Measurements from ENCODE around the gene SEC61A2.

SEC61A2 gene

GRCh38 chr10:12196531-12197211 is 67.2 kb downstream of the SEC61A2 start:
- no peak for DNase-seq (ENCODE audit: low read depth, low spot score)

DNA sequence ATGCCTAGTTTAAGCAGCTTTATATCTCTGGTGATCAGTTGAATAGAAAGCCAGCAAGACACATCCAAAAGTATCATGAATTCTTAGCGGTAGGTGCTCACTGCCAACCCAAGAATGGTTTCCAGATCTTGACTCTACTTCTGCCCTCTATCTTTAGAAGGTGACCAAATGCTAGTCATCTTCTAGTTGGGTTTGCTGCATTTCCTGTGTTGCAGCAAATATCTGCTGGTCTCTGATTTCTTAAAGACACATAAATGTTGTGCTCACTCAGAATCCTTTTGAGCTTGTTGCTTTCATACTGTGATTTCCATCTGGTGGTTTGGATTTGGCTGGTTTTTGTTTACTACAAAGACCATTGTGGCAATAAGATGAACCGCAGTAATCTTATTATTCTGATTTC is 68.7 kb downstream of the SEC61A2 start:
- DNase-seq (ENCODE audit: low read depth, low spot score) = no peak

DNA sequence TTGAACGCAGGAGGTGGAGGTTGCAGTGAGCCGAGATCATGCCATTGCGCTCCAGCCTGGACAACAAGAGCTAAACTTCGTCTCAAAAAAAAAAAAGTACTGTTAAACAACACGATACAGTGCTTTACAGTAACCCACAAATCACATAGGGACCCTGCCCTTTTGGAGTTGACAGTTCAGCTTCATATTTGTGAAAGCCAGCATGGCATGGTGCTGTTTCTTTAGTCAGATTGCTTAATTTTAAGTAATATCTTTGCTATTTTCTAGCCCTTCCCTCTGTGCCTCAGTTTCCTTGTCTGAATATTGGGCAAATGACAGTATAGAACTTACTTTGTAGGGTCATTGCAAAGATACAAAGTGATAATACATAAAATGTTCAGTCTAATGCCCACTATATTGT is 71.4 kb downstream of the SEC61A2 start:
- no peak for DNase-seq (ENCODE audit: low read depth, low spot score)

DNA sequence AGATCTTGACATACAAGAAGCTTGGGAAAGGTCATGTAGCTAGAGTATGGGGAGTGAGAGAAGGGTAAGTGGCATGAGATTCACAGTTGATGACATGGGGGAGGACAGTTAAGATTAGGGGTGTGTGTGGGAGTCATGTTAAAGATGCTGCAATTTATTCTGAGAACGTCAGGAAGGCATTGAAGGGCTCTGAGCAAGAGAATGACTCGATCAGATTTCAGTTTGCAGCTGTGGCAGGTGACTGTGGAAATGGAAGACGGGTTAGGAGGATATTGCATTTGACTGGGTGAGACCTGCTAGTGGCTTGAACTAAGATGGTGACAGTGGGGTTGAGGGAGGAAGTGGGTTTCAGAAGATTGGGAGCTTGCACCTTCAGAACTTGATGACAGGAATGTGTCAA is 72.1 kb downstream of the SEC61A2 start:
- no peak for DNase-seq (ENCODE audit: low read depth, low spot score)

- no peak for DNase-seq (ENCODE audit: low read depth, low spot score)
Measured at GRCh38 chr10:12202226-12202625, 72.7 kb downstream of the SEC61A2 start.

DNA sequence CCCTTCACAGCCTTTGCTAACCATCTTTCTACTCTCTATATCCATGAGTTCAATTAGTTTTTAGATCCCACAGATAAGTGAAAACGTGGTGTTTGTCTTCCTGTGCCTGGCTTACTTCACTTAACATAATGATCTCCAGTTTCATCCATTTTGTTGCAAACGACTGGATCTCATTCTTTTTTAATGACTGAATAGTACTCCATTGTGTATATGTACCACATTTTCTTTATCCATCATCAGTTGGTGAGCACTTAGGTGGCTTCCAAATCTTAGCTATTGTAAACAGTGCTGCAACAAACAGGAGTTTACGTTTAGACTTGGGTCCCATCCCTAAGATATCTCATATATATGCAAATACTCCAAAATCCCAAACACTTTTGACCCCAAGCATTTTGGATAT is 75.6 kb downstream of the SEC61A2 start:
- no peak for DNase-seq (ENCODE audit: low read depth, low spot score)

GRCh38 chr10:12207114-12207513 is 77.6 kb downstream of the SEC61A2 start:
- no peak for DNase-seq (ENCODE audit: low read depth, low spot score)

DNA sequence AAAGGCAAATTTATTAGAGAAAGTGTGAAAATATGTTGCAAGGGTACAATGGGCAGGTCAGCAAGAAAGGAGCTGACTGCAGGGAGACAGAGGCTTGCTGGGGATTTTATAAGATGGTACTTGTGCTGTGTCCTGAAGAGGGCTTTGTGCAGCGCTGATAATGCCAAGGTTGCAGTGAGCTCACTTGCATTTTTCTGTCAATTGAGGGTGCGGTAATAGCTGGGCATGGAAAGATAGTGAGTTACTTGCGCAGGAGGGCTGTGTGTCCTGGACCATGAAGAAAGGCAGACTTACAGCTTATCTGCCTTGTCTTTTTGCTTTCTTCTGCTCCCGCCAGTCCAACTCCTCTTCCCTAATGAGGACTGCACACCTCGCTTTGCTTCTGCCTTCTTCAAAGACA is 79.0 kb downstream of the SEC61A2 start:
- no peak for DNase-seq (ENCODE audit: low read depth, low spot score)

- no peak for DNase-seq (ENCODE audit: low read depth, low spot score)
Measured at GRCh38 chr10:12212454-12212853, 83.0 kb downstream of the SEC61A2 start.

DNA sequence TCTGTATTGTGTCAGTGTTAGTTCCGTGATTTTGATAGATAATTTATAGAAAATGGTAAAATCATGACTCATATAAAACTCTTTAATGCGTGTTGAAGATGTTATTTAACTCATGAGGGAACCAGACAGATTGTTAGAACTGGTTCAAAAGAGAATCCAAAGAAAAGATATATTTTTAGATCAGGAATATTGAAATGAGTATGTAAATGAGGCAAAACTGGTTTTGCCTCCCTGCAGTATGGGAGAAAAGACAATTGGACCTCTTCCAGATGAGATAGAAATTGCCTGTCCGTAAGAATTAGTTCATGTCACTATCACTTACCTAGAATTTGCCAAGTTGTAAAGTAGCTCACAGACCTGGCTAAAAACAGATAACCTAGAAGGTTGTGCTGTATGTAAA is 84.1 kb downstream of the SEC61A2 start:
- DNase-seq (ENCODE audit: low read depth, low spot score) = no peak

GRCh38 chr10:12214093-12214492 is 84.6 kb downstream of the SEC61A2 start:
- DNase-seq (ENCODE audit: low read depth, low spot score) = no peak

- DNase-seq (ENCODE audit: low read depth, low spot score) = peak; percentile 10
Measured at GRCh38 chr10:12214763-12215218, 85.3 kb downstream of the SEC61A2 start.
